OCI-LY1 (cell line): ENCODE data around the gene ANKDD1B.
A peak's percentile ranks its signal among the peaks of the same experiment; 100 is the strongest.
"Not testable (repeated sequence)": the region's sequence is repeated elsewhere in the genome, so short reads cannot be mapped to it uniquely, and the experiment has no call there.

Source experiments
- H2AFZ ChIP-seq: fragments of 200-600 bp; sonication (generic), shearing (Covaris generic); 2 replicates; pipeline ENCODE4 v1.6.0; 2014; ENCODE audit warnings: antibody characterized with exemption, mild to moderate bottlenecking, low read length
- H3F3A ChIP-seq: fragments of 200-600 bp; sonication (generic), shearing (Covaris generic); 2 replicates; pipeline ENCODE4 v1.6.0; 2014; ENCODE audit warnings: mild to moderate bottlenecking, antibody characterized with exemption, low read length, moderate library complexity; ENCODE audit not compliant: insufficient read depth
- H3K27ac ChIP-seq: fragments of 200-600 bp; sonication (generic); 2 replicates; pipeline ENCODE4 v1.5.1; 2014; ENCODE audit warnings: low read length, mixed run types, mild to moderate bottlenecking, low read depth; ENCODE audit not compliant: poor library complexity, severe bottlenecking
- H3K27me3 ChIP-seq: fragments of 200-600 bp; sonication (generic); 2 replicates; pipeline ENCODE4 v1.6.0; 2014; ENCODE audit warnings: antibody characterized with exemption, mild to moderate bottlenecking, low read length, moderate library complexity; ENCODE audit not compliant: insufficient read depth
- H3K36me3 ChIP-seq: fragments of 200-600 bp; sonication (generic); 2 replicates; pipeline ENCODE4 v1.6.1; 2014; ENCODE audit warnings: mild to moderate bottlenecking, antibody characterized with exemption, low read length, moderate library complexity, mixed read lengths; ENCODE audit not compliant: insufficient read depth
- H3K4me1 ChIP-seq: fragments of 200-600 bp; sonication (generic); 2 replicates; pipeline ENCODE4 v1.5.1; 2014; ENCODE audit warnings: mild to moderate bottlenecking, low read length, moderate library complexity; ENCODE audit not compliant: insufficient read depth, severe bottlenecking
- H3K4me2 ChIP-seq: fragments of 200-600 bp; sonication (generic), shearing (Covaris generic); 2 replicates; pipeline ENCODE4 v1.6.1; 2014; ENCODE audit warnings: low read length
- H3K4me3 ChIP-seq: fragments of 200-600 bp; sonication (generic); 2 replicates; pipeline ENCODE4 v1.5.1; 2014; ENCODE audit warnings: low read length, low read depth, mild to moderate bottlenecking, mixed read lengths; ENCODE audit not compliant: poor library complexity, severe bottlenecking
- H3K79me2 ChIP-seq: fragments of 200-600 bp; shearing (Covaris generic); 2 replicates; pipeline ENCODE4 v1.6.1; 2016; ENCODE audit warnings: mixed run types, low read length, mixed read lengths; ENCODE audit not compliant: insufficient read depth
- H3K9ac ChIP-seq: fragments of 200-600 bp; sonication (generic), shearing (Covaris generic); 2 replicates; pipeline ENCODE4 v1.6.1; 2014; ENCODE audit warnings: mild to moderate bottlenecking, low read length, mixed read lengths
- H3K9me2 ChIP-seq: fragments of 200-600 bp; sonication (generic), shearing (Covaris generic); 2 replicates; pipeline ENCODE4 v1.6.1; 2014; ENCODE audit warnings: low read depth, mild to moderate bottlenecking, low read length, mixed read lengths
- H3K9me3 ChIP-seq: fragments of 200-600 bp; shearing (Covaris generic); 2 replicates; pipeline ENCODE4 v1.6.1; 2014; ENCODE audit warnings: low read length, mixed read lengths
- H4K20me1 ChIP-seq: fragments of 200-600 bp; sonication (generic), shearing (Covaris generic); 2 replicates; pipeline ENCODE4 v1.6.0; 2016; ENCODE audit warnings: mild to moderate bottlenecking, low read length; ENCODE audit not compliant: insufficient read depth
- EZH2 ChIP-seq: fragments of 200-600 bp; sonication (generic), shearing (Covaris generic); IDR thresholded peaks from 2 replicates; pipeline ENCODE4 v1.8.0; 2017; ENCODE audit warnings: borderline replicate concordance, mixed run types, mild to moderate bottlenecking, antibody characterized with exemption, low read length, moderate library complexity, mixed read lengths
- TF ChIP-seq, protein P1 (sequence below): fragments of 200-600 bp; sonication (generic), shearing (Covaris generic); IDR thresholded peaks from 2 replicates; pipeline ENCODE4 v1.5.1; 2017; ENCODE audit warnings: mild to moderate bottlenecking, antibody characterized with exemption, low read length, moderate library complexity, mixed read lengths

ANKDD1B gene

DNA sequence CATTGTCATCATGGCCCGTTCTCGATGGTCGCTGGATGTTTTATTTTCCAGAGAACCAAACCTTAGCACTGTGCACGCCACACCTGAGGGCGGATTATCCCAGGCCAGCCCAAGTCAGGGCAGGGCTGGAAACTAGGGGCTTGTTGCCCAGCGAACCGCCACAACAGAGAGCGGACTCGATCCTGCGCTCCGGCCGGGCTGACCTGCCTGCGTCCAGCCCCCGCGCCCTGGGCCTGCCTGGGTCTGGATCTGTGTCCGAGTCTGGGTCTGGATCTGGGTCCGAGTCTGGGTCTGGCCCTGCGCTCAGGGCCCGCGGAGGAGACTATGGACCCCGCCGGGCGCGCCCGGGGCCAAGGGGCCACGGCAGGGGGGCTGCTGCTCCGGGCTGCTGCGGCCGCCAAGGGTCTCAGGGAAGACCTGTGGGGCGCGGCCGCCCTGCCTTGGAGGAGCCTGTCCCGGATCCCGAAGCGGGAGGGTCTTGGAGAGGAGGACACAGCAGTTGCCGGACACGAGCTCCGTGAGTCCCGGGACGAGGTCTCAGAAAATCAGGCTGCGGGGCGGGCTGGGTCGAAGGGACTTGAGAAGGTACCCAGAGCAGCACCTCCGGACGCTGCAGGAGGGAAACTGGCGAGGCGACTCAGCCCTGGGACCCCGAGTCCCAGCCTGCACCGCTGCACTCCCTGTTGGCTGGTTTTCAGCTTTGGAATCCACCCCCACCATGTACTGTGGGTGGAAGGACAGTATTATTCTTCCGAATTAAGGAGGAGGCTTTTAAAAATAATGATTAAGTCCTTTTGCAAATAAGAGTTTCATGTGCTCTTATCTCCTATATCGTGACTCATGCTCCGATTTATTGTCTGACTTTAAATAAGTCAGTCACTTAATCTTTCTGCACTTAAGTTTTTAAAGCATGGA, at the start of gene ANKDD1B:
TSS of gene ANKDD1B (plus strand) at position 143 of the 915 bp plus-strand sequence. CDS start at position 325, 182 bp downstream.
- TF ChIP-seq, protein P1, sequence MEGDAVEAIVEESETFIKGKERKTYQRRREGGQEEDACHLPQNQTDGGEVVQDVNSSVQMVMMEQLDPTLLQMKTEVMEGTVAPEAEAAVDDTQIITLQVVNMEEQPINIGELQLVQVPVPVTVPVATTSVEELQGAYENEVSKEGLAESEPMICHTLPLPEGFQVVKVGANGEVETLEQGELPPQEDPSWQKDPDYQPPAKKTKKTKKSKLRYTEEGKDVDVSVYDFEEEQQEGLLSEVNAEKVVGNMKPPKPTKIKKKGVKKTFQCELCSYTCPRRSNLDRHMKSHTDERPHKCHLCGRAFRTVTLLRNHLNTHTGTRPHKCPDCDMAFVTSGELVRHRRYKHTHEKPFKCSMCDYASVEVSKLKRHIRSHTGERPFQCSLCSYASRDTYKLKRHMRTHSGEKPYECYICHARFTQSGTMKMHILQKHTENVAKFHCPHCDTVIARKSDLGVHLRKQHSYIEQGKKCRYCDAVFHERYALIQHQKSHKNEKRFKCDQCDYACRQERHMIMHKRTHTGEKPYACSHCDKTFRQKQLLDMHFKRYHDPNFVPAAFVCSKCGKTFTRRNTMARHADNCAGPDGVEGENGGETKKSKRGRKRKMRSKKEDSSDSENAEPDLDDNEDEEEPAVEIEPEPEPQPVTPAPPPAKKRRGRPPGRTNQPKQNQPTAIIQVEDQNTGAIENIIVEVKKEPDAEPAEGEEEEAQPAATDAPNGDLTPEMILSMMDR = no peak
- no peak for TF ChIP-seq EZH2
- Histone ChIP-seq H2AFZ (no peak within 1 kb of the TSS), H3K36me3 (no peaks in the 10 kb centered on the region), H3K79me2 (no peaks in the 10 kb centered on the region), H3K4me3 (peak within 1 kb of the TSS; percentile 47), H3K9me3 (no peaks in the 10 kb centered on the region), H4K20me1 (no peaks in the 10 kb centered on the region), H3K4me2 (peak within 1 kb of the TSS; percentile 58), H3K9ac (no peak within 1 kb of the TSS), H3K27me3 (no peaks in the 10 kb centered on the region), H3K27ac (no peak within 1 kb of the TSS), H3K9me2 (no peaks in the 10 kb centered on the region), H3K4me1 (peaks cover 12% of the 10 kb centered on the region), H3F3A (no peaks in the 10 kb centered on the region)

DNA sequence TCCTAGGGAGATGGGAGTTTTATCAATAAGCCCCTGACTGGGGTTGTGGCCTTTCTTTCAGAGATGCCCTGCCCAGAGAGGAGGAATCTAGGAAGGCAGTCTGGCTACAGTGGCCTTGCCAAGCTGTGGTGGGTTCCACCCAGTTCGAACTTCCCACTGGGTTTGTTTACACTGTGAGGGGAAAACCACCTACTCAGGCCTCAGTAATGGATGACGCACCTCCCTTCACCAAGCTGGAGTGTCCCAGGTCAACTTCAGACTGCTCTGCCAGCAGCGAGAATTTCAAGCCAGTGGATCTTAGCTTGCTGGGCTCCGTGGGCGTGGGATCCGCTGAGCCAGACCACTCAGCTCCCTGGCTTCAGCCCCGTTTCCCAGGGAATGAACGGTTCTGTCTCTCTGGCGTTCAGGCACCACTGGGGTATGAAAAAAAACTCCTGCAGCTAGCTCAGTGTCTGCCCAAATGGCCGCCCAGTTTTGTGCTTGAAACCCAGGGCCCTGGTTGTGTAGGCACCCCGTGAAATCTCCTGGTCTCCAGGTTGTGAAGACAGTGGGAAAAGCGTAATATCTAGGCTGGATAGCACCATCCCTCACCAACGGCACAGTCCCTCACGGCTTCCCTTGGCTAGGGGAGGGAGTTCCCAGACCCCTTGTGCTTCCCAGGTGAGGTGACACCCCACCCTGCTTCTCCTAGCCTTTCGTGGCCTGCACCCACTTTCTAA, 45.1 kb upstream of the ANKDD1B start:
- peak overlapping the region; percentile 40 for H3K4me2 ChIP-seq
- H3K79me2 ChIP-seq, H3F3A ChIP-seq, H3K9me3 ChIP-seq, H3K4me3 ChIP-seq, H2AFZ ChIP-seq, H3K9me2 ChIP-seq, H3K27me3 ChIP-seq, H4K20me1 ChIP-seq, H3K36me3 ChIP-seq: not testable (repeated sequence)
- H3K27ac ChIP-seq = peak overlapping the region; percentile 34
- peaks cover 23% of the 10 kb centered on the region for H3K4me1 ChIP-seq
- H3K9ac ChIP-seq = peak overlapping the region; percentile 20; the same call in 1 of the 2 replicates

DNA sequence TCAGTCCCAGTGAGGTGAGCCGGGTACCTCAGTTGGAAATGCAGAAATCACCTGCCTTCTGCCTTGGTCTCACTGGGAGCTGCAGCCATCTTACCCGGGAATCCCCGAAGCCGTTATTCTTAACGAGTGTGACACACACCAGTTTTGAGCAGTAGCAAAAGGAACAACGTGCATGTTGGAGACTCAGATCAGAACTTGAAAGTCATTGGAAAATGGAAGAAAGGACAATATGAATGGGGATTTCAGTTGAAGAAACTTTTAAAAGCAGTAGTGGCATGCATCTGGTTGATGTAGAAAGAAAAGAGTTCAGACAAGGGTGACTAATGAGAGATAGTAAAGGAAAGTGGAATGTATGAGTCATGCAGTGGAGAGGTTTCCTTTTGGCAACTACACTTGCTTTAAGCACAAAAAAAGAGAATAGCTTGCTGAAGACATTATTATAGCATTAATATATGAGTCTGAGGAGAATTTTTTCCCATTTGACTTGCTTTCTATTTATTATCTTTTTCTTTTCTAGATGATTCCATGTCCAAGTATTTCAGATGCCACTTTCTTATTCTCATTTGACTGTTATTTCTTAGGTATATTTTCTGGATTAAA, 44.4 kb upstream of the ANKDD1B start:
- no peaks in the 10 kb centered on the region for H4K20me1 ChIP-seq
- H3K79me2 ChIP-seq = no peaks in the 10 kb centered on the region
- no peaks in the 10 kb centered on the region; the same call in 1 of the 2 replicates for H3K9me2 ChIP-seq
- H3K4me2 ChIP-seq = peak overlapping the region; percentile 40
- H3K4me1 ChIP-seq = peaks cover 30% of the 10 kb centered on the region
- no peaks in the 10 kb centered on the region; the same call in 1 of the 2 replicates for H3F3A ChIP-seq
- H3K9me3 ChIP-seq = no peaks in the 10 kb centered on the region
- H3K4me3 ChIP-seq = no peak overlapping the region
- no peak overlapping the region for H2AFZ ChIP-seq
- TF ChIP-seq, protein P1 = no peak
- no peak for TF ChIP-seq EZH2
- H3K9ac ChIP-seq = peak overlapping the region; percentile 20; the same call in 1 of the 2 replicates
- H3K36me3 ChIP-seq = peaks cover 4% of the 10 kb centered on the region; the same call in 1 of the 2 replicates
- peak overlapping the region; percentile 34 for H3K27ac ChIP-seq
- no peaks in the 10 kb centered on the region for H3K27me3 ChIP-seq
